ENCODE results near the gene INPP5B. TPM values are rescaled to one million over a fixed set of nuclear protein-coding genes. Genes with fewer than 3 reads are reported as not detected.

The INPP5B gene
- total RNA-seq, 3 donors from 2014 or later: 21.3 to 34.1 (median 25.6) TPM

GRCh38 chr1:37849480-37849879 lies 97.4 kb downstream of the INPP5B start:
- Histone ChIP-seq H3K4me1 (no peaks in the 10 kb centered on the region), H3K4me3 (no peak overlapping the region), H3K36me3 (no peaks in the 10 kb centered on the region), H3K9me3 (no peaks in the 10 kb centered on the region), H3K27me3 (no peaks in the 10 kb centered on the region), H3K27ac (no peak overlapping the region)
- intact Hi-C loops (cut with DNase I; ENCODE audit: low total_unique reads): loop anchor here (5.0 to 10.0 kb wide), 2 partner anchors 287 to 1365 kb away; no protein-coding TSS in a partner anchor
- TF ChIP-seq POLR2A (IDR thresholded peaks at IDR 0.05) (no peak), CTCF (IDR thresholded peaks at IDR 0.05) (no peak), POLR2AphosphoS5 (IDR thresholded peaks at IDR 0.05) (no peak)
- no peak for DNase-seq (ENCODE audit: low spot score in 2 of 2)

- Histone ChIP-seq H3K9me3 (no peaks in the 10 kb centered on the region), H3K4me1 (no peaks in the 10 kb centered on the region), H3K27me3 (no peaks in the 10 kb centered on the region), H3K36me3 (no peaks in the 10 kb centered on the region), H3K27ac (no peak overlapping the region), H3K4me3 (no peak overlapping the region)
- TF ChIP-seq POLR2AphosphoS5 (IDR thresholded peaks at IDR 0.05) (no peak), POLR2A (IDR thresholded peaks at IDR 0.05) (no peak), CTCF (IDR thresholded peaks at IDR 0.05) (no peak)
- DNase-seq (ENCODE audit: low spot score in 2 of 2): no peak
- intact Hi-C loops (cut with DNase I; ENCODE audit: low total_unique reads): loop anchor here (5.0 to 10.0 kb wide), 2 partner anchors 284 to 1368 kb away; no protein-coding TSS in a partner anchor
These were observed 100.1 kb downstream of the INPP5B start for GRCh38 chr1:37846647-37847339.

DNA sequence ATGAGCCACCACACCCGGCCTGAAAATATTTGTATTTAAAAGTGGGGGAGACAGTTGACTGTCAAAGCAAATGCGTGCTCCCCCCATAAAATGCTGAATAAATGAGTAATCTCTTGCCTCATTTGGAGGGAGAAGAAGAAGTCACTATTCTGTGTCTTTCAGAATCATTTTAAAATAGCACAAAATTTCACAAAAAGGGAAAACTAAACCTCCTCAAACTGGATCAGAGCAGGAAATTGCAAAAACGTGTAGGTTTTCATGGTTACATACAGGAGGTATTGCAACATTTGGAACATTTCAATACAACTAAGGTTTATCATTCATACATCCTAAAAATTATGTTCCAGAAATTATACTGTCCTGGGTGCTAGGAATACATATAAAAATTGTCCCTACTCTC lies 101.1 kb downstream of the INPP5B start:
- H3K4me1 ChIP-seq: no peaks in the 10 kb centered on the region
- H3K9me3 ChIP-seq: no peaks in the 10 kb centered on the region
- H3K4me3 ChIP-seq: no peak overlapping the region
- no peaks in the 10 kb centered on the region for H3K27me3 ChIP-seq
- intact Hi-C loops (cut with DNase I; ENCODE audit: low total_unique reads): loop anchor here (5.0 to 10.0 kb wide), 2 partner anchors 283 to 1369 kb away; no protein-coding TSS in a partner anchor
- H3K27ac ChIP-seq: no peak overlapping the region
- no peak for DNase-seq (ENCODE audit: low spot score in 2 of 2)
- no peaks in the 10 kb centered on the region for H3K36me3 ChIP-seq
- no peak for TF ChIP-seq CTCF (IDR thresholded peaks at IDR 0.05)
- no peak for TF ChIP-seq POLR2AphosphoS5 (IDR thresholded peaks at IDR 0.05)
- TF ChIP-seq POLR2A (IDR thresholded peaks at IDR 0.05): no peak

GRCh38 chr1:37845049-37845646 lies 101.7 kb downstream of the INPP5B start:
- H3K36me3 ChIP-seq: no peaks in the 10 kb centered on the region
- no peak for DNase-seq (ENCODE audit: low spot score in 2 of 2)
- TF ChIP-seq CTCF (IDR thresholded peaks at IDR 0.05): no peak
- no peak for TF ChIP-seq POLR2A (IDR thresholded peaks at IDR 0.05)
- no peak for TF ChIP-seq POLR2AphosphoS5 (IDR thresholded peaks at IDR 0.05)
- H3K4me3 ChIP-seq: no peak overlapping the region
- intact Hi-C loops (cut with DNase I; ENCODE audit: low total_unique reads): loop anchor here (5.0 to 10.0 kb wide), 2 partner anchors 283 to 1370 kb away; no protein-coding TSS in a partner anchor
- no peaks in the 10 kb centered on the region for H3K27me3 ChIP-seq
- H3K4me1 ChIP-seq: no peaks in the 10 kb centered on the region
- no peaks in the 10 kb centered on the region for H3K9me3 ChIP-seq
- no peak overlapping the region for H3K27ac ChIP-seq

GRCh38 chr1:37844536-37844935 lies 102.3 kb downstream of the INPP5B start:
- no peaks in the 10 kb centered on the region for H3K9me3 ChIP-seq

More at GRCh38 chr1:37844536-37844935, 102.3 kb downstream of the INPP5B start:
- H3K36me3 ChIP-seq: no peaks in the 10 kb centered on the region
- no peak overlapping the region for H3K27ac ChIP-seq
- TF ChIP-seq POLR2AphosphoS5 (IDR thresholded peaks at IDR 0.05) (no peak), CTCF (IDR thresholded peaks at IDR 0.05) (no peak), POLR2A (IDR thresholded peaks at IDR 0.05) (no peak)
- DNase-seq (ENCODE audit: low spot score in 2 of 2): no peak
- intact Hi-C loops (cut with DNase I; ENCODE audit: low total_unique reads): loop anchor here (10.0 kb wide), 1 partner anchor 1370 kb away; no protein-coding TSS in a partner anchor
- no peak overlapping the region for H3K4me3 ChIP-seq
- no peaks in the 10 kb centered on the region for H3K4me1 ChIP-seq
- H3K27me3 ChIP-seq: no peaks in the 10 kb centered on the region
